ENCODE results near the gene RGS9.

DNA sequence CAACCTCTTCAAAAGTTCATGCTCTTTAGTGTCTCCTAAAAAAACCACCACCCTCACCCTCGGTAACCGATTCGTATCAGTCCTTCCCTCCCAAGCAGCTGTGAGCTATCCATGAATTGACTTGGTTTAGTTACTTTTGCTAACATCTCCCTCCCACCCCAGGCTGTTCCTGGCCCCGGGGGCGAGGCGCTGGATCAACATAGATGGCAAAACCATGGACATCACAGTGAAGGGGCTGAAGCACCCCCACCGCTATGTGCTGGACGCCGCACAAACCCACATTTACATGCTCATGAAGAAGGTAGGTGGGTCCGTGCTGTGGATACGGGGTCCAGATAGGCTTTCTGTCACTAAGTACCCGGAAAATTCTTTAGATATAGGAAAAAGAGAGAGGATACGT, 66.8 kb downstream of the RGS9 start:
- TF ChIP-seq, protein P1, sequence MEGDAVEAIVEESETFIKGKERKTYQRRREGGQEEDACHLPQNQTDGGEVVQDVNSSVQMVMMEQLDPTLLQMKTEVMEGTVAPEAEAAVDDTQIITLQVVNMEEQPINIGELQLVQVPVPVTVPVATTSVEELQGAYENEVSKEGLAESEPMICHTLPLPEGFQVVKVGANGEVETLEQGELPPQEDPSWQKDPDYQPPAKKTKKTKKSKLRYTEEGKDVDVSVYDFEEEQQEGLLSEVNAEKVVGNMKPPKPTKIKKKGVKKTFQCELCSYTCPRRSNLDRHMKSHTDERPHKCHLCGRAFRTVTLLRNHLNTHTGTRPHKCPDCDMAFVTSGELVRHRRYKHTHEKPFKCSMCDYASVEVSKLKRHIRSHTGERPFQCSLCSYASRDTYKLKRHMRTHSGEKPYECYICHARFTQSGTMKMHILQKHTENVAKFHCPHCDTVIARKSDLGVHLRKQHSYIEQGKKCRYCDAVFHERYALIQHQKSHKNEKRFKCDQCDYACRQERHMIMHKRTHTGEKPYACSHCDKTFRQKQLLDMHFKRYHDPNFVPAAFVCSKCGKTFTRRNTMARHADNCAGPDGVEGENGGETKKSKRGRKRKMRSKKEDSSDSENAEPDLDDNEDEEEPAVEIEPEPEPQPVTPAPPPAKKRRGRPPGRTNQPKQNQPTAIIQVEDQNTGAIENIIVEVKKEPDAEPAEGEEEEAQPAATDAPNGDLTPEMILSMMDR (conservative IDR thresholded peaks at IDR 0.05; ENCODE audit: low read depth, low read length), result no peak
- no peak for TF ChIP-seq EZH2 (IDR thresholded peaks at IDR 0.05; ENCODE audit: borderline replicate concordance, low read depth, low read length, poor library complexity, severe bottlenecking)
